ENCODE data around the gene ARNT2.

DNA sequence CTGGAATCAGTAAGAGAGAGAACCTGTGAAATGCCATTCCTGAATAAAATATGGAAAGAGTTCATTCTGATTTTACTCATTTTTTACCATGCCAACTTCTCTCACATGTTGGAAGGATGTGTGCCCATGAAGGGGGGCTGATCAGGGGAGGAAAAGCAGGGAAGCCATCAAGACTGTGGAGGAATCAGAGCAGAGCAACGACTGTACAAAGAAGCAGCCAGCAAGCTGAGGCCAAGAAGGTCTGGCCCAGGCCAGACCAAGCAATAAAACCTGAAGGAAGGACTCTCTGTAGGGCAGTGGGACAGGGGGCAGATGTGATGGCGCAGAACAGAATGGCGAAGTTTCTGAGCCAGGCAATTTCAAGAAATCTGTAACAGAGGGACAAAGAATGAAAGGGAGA, 24.0 kb upstream of the ARNT2 start:
- TF ChIP-seq, protein P1, sequence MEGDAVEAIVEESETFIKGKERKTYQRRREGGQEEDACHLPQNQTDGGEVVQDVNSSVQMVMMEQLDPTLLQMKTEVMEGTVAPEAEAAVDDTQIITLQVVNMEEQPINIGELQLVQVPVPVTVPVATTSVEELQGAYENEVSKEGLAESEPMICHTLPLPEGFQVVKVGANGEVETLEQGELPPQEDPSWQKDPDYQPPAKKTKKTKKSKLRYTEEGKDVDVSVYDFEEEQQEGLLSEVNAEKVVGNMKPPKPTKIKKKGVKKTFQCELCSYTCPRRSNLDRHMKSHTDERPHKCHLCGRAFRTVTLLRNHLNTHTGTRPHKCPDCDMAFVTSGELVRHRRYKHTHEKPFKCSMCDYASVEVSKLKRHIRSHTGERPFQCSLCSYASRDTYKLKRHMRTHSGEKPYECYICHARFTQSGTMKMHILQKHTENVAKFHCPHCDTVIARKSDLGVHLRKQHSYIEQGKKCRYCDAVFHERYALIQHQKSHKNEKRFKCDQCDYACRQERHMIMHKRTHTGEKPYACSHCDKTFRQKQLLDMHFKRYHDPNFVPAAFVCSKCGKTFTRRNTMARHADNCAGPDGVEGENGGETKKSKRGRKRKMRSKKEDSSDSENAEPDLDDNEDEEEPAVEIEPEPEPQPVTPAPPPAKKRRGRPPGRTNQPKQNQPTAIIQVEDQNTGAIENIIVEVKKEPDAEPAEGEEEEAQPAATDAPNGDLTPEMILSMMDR (IDR thresholded peaks at IDR 0.05; ENCODE audit: poor library complexity): no peak
- no peak for TF ChIP-seq EZH2 (IDR thresholded peaks at IDR 0.05; ENCODE audit: borderline replicate concordance)
- no peak for TF ChIP-seq EZH2phosphoT487 (IDR thresholded peaks at IDR 0.05; ENCODE audit: low read depth, severe bottlenecking, unreplicated experiment)

Measured in hepatocyte (in vitro differentiated cells).